Uterus (tissue), 4 donors: ENCODE measurements around the gene KLF13. TPM values are rescaled to one million over a fixed set of nuclear protein-coding genes. Genes with fewer than 3 reads are reported as not detected.
A peak's percentile ranks its signal among the peaks of the same experiment; 100 is the strongest.

Experiments used
- DNase-seq, 2 donors: peaks; one replicate each; pipeline ENCODE4 v3.0.0-alpha.2; 2019 to 2020
- H3K27ac ChIP-seq, 2 donors: fragments of 200-600 bp; sonication (generic); 1 replicate in 1 of 2; 2 replicates in 1 of 2; pipeline ENCODE4 v1.5.1; 2016 to 2018
- H3K27me3 ChIP-seq, 2 donors: fragments of 200-600 bp; sonication (generic); one replicate each; pipeline ENCODE4 v1.5.1; 2018 to 2019; ENCODE audit warnings: control low read depth in 1 of 2
- H3K36me3 ChIP-seq, 2 donors: fragments of 200-600 bp; sonication (generic); one replicate each; pipeline ENCODE4 v1.5.1; 2019; ENCODE audit warnings: control low read depth in 1 of 2
- H3K4me1 ChIP-seq, 2 donors: fragments of 200-600 bp; sonication (generic); one replicate each; pipeline ENCODE4 v1.5.1; 2018 to 2019; ENCODE audit warnings: control low read depth in 1 of 2
- H3K4me3 ChIP-seq, 2 donors: fragments of 200-600 bp; sonication (generic); 1 replicate in 1 of 2; 2 replicates in 1 of 2; pipeline ENCODE4 v1.5.1; 2018 to 2019; ENCODE audit warnings: mild to moderate bottlenecking in 1 of 2
- H3K9me3 ChIP-seq, 2 donors: fragments of 200-600 bp; sonication (generic); one replicate each; pipeline ENCODE4 v1.5.1; 2019; ENCODE audit warnings: control low read depth in 1 of 2
- CTCF ChIP-seq, 4 experiments: fragments of 200-600 bp in 2 of 4; fragments of 450-650 bp in 2 of 4; sonication (generic) in 2 of 4; IDR thresholded peaks; one replicate each; pipeline ENCODE4 v1.5.1; 2016 to 2019; ENCODE audit warnings: antibody characterized with exemption in 4 of 4, mild to moderate bottlenecking in 2 of 4, moderate library complexity in 1 of 4
- POLR2A ChIP-seq, 2 donors: fragments of 450-650 bp; IDR thresholded peaks; one replicate each; pipeline ENCODE4 v1.6.1; 2016; ENCODE audit warnings: antibody characterized with exemption in 2 of 2, mild to moderate bottlenecking in 1 of 2, moderate library complexity in 1 of 2
- intact Hi-C: fragments of 100-400 bp; cut with DNase I; formaldehyde crosslinking; loops from one replicate; pipeline ENCODE4 v1.15.1; 2023; ENCODE audit warnings: low total_unique reads
- total RNA-seq, 4 donors: library from RNA; depleted of rRNA in 3 of 4; stranded (reverse); fragments of >200 nt in 3 of 4; gene quantifications; one replicate each; pipeline versions ENCODE4 v1.1.0 to v1.2.4, GENCODE V29; 2014 to 2023
- donor health status: DM: yes; HTN: yes; CAD: no.

The KLF13 gene
- total RNA-seq, 4 donors from 2014 or later, result 20.2 to 58.8 (median 25.7) TPM

GRCh38 chr15:31337352-31338031, 10.9 kb downstream of the KLF13 start:
- no peaks in the 10 kb centered on the region for H3K36me3 ChIP-seq
- H3K9me3 ChIP-seq, result no peaks in the 10 kb centered on the region
- H3K4me3 ChIP-seq, result no peak overlapping the region
- H3K4me1 ChIP-seq, result peaks cover 12 to 28% of the 10 kb centered on the region in 2 donors
- no peak for TF ChIP-seq CTCF (IDR thresholded peaks at IDR 0.05)
- TF ChIP-seq POLR2A (IDR thresholded peaks at IDR 0.05), result no peak
- no peak for DNase-seq
- peak overlapping the region; percentile 86 to 87 for H3K27ac ChIP-seq
- H3K27me3 ChIP-seq, result no peaks in the 10 kb centered on the region
- intact Hi-C loops, result loop anchor here (10.0 kb wide), 1 partner anchor 97 kb away; no protein-coding TSS in a partner anchor

GRCh38 chr15:31338318-31338878, 11.8 kb downstream of the KLF13 start:
- peak; percentile 29 to 50 for DNase-seq
- Histone ChIP-seq H3K27ac (peak overlapping the region; percentile 86 to 87), H3K36me3 (no peaks in the 10 kb centered on the region), H3K4me1 (peaks cover 12 to 30% of the 10 kb centered on the region in 2 donors), H3K27me3 (no peaks in the 10 kb centered on the region), H3K4me3 (no peak overlapping the region), H3K9me3 (no peaks in the 10 kb centered on the region)
- TF ChIP-seq CTCF (IDR thresholded peaks at IDR 0.05), result no peak
- no peak for TF ChIP-seq POLR2A (IDR thresholded peaks at IDR 0.05)
- intact Hi-C loops, result loop anchor here (10.0 kb wide), 1 partner anchor 96 kb away; no protein-coding TSS in a partner anchor

- peak; percentile 53 to 75 for DNase-seq
- H3K4me3 ChIP-seq, result no peak overlapping the region
- intact Hi-C loops, result loop anchor here (10.0 kb wide), 1 partner anchor 96 kb away; no protein-coding TSS in a partner anchor
Observed at GRCh38 chr15:31338879-31339557, 12.4 kb downstream of the KLF13 start.

GRCh38 chr15:31339558-31339895, 12.9 kb downstream of the KLF13 start:
- Histone ChIP-seq H3K36me3 (no peaks in the 10 kb centered on the region), H3K9me3 (no peaks in the 10 kb centered on the region), H3K27ac (peak overlapping the region; percentile 86 to 87), H3K4me3 (no peak overlapping the region), H3K4me1 (peaks cover 12 to 31% of the 10 kb centered on the region in 2 donors), H3K27me3 (no peaks in the 10 kb centered on the region)
- no peak for DNase-seq
- TF ChIP-seq CTCF (IDR thresholded peaks at IDR 0.05), result no peak
- TF ChIP-seq POLR2A (IDR thresholded peaks at IDR 0.05), result no peak
- intact Hi-C loops, result loop anchor here (10.0 kb wide), 1 partner anchor 95 kb away; no protein-coding TSS in a partner anchor

More at GRCh38 chr15:31338879-31339557, 12.4 kb downstream of the KLF13 start:
- Histone ChIP-seq H3K36me3 (no peaks in the 10 kb centered on the region), H3K27ac (peak overlapping the region; percentile 86 to 87), H3K4me1 (peaks cover 12 to 31% of the 10 kb centered on the region in 2 donors), H3K9me3 (no peaks in the 10 kb centered on the region), H3K27me3 (no peaks in the 10 kb centered on the region)
- TF ChIP-seq CTCF (IDR thresholded peaks at IDR 0.05) (no peak), POLR2A (IDR thresholded peaks at IDR 0.05) (no peak)

- intact Hi-C loops, result no loop called here
- Histone ChIP-seq H3K4me1 (peaks cover 12 to 36% of the 10 kb centered on the region in 2 donors), H3K4me3 (no peak overlapping the region), H3K27me3 (no peaks in the 10 kb centered on the region), H3K9me3 (no peaks in the 10 kb centered on the region), H3K36me3 (no peaks in the 10 kb centered on the region), H3K27ac (peak overlapping the region; percentile 86 to 87)
- DNase-seq, result no peak
- TF ChIP-seq POLR2A (IDR thresholded peaks at IDR 0.05), result no peak
- no peak for TF ChIP-seq CTCF (IDR thresholded peaks at IDR 0.05)
Observed at GRCh38 chr15:31340047-31340446, 13.4 kb downstream of the KLF13 start.
